HK-2 (cell line): ENCODE data around the gene NELFA.

Experiments
- DNase-seq: peaks from one replicate; pipeline ENCODE4 v3.0.0-alpha.2; 2018; ENCODE audit not compliant: unreplicated experiment

NELFA gene

GRCh38 chr4:1937550-1937949 is 71.2 kb downstream of the NELFA start:
- DNase-seq: no peak

- no peak for DNase-seq
Observed at GRCh38 chr4:1933700-1934099, 75.1 kb downstream of the NELFA start.

- no peak for DNase-seq
Observed at GRCh38 chr4:1932736-1933135, 76.0 kb downstream of the NELFA start.
